ENCODE results near the gene CTXND2.
"Not testable (repeated sequence)": the region's sequence is repeated elsewhere in the genome, so short reads cannot be mapped to it uniquely, and the experiment has no call there.

The CTXND2 gene

DNA sequence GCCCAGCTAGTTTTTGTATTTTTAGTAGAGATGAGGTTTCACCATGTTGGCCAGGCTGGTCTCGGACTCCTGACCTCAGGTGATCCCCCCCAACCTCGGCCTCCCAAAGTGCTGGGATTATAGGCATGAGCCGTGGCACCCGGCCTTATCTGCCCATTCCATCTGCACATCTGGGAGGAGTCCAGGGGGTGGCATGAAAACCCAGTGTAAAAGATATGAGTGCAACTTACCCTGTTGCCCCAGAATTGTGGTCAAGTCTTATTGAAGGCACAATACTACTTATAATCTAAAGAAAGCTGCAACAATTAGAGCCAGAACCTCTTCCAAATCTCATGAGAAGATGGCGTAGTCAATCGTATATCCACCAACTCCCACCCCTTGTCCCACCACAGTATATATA, 18.4 kb downstream of the CTXND2 start:
- Mint-ChIP-seq H3K4me3 (no peak overlapping the region), H3K27ac (no peak overlapping the region), H3K9me3 (peaks cover 4% of the 10 kb centered on the region), H3K4me1 (ENCODE audit: low read depth) (peaks cover 2% of the 10 kb centered on the region), H3K27me3 (ENCODE audit: low read depth) (peaks cover 5% of the 10 kb centered on the region), H3K36me3 (ENCODE audit: low read depth) (peaks cover 4% of the 10 kb centered on the region)
- no peak for DNase-seq (ENCODE audit: low spot score)

DNA sequence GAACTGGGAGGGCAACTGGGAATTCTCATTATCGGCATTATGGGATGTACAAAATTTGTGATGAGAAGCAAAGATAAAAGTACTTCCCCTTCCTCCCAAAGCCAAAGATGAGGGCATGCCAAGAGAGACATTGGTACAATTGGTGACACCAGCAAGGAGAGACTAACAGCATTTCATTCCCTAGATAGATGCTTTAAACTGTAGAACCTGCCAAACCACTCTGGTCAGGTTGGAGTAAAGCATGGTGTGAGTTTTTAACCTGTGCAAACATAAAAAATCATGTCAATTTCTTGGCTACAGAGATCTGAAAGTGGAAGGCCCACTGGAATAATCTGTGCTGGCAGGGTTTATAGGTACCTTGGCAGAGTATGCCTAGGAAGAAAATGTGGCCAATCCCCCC, 19.4 kb downstream of the CTXND2 start:
- H3K9me3 Mint-ChIP-seq = peaks cover 4% of the 10 kb centered on the region
- peaks cover 2% of the 10 kb centered on the region for H3K4me1 Mint-ChIP-seq (ENCODE audit: low read depth)
- H3K27me3 Mint-ChIP-seq (ENCODE audit: low read depth) = peaks cover 4% of the 10 kb centered on the region

DNA sequence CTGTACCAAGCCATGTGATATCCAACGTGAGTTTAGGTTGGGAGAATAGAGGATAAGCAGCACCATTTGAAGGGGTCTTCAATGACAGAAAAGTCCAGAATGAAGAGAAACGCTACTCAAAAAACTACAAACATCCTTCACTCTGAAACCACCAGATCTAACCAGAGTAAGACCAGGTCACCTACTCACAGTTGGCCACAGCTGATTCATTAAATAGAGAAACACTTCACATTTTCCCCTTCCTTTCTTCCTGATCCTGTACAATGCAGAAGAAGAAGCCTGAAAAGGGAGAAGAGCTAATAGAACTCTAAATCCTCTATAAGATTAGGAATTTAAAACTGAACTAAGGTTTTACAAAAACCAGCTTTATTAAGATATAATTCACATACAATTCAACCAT, 19.9 kb downstream of the CTXND2 start:
- H3K27ac Mint-ChIP-seq = no peak overlapping the region

More for the DNA sequence above, 19.4 kb downstream of the CTXND2 start:
- Mint-ChIP-seq H3K36me3 (ENCODE audit: low read depth) (peaks cover 5% of the 10 kb centered on the region), H3K4me3 (no peak overlapping the region), H3K27ac (no peak overlapping the region)
- DNase-seq (ENCODE audit: low spot score) = no peak

DNA sequence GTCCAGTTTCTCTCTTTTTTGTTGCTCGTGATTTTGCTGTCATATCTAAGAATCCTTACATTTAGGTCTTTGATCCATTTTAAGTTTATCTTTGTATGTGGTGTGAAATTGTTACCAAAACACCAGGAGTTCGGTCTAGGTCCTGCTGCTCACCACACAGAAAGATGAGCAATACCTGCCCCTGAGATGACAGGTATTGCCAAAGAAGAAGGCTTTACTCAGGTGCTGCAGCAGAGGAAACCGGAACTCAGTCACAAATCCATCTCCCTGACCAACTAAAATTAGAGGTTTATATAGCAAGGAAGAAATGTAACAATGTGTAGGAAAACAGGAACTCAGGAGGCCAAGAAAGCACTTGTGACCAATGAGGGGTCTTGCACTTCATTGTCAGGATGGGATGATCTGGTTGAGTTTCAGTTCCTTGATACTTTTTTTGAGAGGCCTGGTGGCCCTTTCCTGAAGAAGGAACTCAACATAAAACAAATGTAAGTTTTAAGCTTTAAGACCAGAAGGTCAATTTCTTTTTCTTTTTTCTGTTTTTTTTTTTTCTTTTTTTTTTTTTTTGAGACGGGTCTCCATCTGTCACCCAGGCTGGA, 22.7 kb downstream of the CTXND2 start:
- H3K27me3 Mint-ChIP-seq (ENCODE audit: low read depth) = no peaks in the 10 kb centered on the region
- no peak for DNase-seq (ENCODE audit: low spot score)
- H3K4me1 Mint-ChIP-seq (ENCODE audit: low read depth) = no peaks in the 10 kb centered on the region
- no peak overlapping the region for H3K27ac Mint-ChIP-seq
- H3K36me3 Mint-ChIP-seq (ENCODE audit: low read depth) = peaks cover 5% of the 10 kb centered on the region
- no peak overlapping the region for H3K4me3 Mint-ChIP-seq
- peaks cover 4% of the 10 kb centered on the region for H3K9me3 Mint-ChIP-seq

More for the DNA sequence above, 19.9 kb downstream of the CTXND2 start:
- peaks cover 5% of the 10 kb centered on the region for H3K36me3 Mint-ChIP-seq (ENCODE audit: low read depth)
- no peak for DNase-seq (ENCODE audit: low spot score)
- no peaks in the 10 kb centered on the region for H3K4me1 Mint-ChIP-seq (ENCODE audit: low read depth)
- peaks cover 3% of the 10 kb centered on the region for H3K27me3 Mint-ChIP-seq (ENCODE audit: low read depth)
- no peak overlapping the region for H3K4me3 Mint-ChIP-seq
- peaks cover 4% of the 10 kb centered on the region for H3K9me3 Mint-ChIP-seq

DNA sequence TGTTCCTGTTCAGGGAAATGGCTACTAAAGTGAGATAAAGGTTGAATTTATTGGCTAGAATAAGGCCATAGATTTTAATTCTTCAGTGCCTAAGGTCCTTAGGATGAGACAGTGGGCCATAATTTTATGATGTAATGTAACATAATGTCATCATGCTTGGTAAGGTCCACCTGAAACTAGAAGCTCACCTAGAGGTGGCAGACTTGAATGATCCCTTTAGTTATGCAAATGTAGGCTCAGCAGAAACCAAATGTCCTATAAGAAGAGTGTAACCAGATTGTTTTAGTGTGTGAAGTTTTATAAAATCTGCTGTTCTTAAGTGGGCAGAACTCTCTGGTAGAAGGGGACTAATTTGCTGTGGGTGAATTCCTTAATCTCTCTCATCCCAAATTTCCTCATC, 25.7 kb downstream of the CTXND2 start:
- Mint-ChIP-seq H3K4me3 (no peak overlapping the region), H3K9me3 (peaks cover 4% of the 10 kb centered on the region), H3K4me1 (ENCODE audit: low read depth) (no peaks in the 10 kb centered on the region), H3K27ac (no peak overlapping the region), H3K27me3 (ENCODE audit: low read depth) (no peaks in the 10 kb centered on the region), H3K36me3 (ENCODE audit: low read depth) (peaks cover 5% of the 10 kb centered on the region)
- DNase-seq (ENCODE audit: low spot score) = no peak

DNA sequence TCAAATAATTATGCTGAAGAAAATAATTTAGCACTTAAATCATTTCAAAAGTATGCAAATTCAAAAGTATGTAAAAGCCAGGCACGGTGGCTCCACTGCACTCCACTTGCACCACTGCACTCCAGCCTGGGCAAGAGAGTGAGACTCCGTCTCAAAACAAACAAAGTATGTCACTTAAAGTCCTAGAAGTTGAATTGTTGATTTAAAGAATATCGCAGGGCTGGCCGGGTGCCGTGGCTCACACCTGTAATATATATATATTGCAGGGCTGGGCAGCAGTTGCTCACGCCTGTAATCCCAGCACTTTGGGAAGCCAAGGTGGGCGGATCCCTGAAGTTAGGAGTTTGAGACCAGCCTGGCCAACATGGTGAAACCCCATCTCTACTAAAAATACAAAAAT, 30.5 kb downstream of the CTXND2 start:
- Mint-ChIP-seq H3K4me3 (no peak overlapping the region), H3K27ac (no peak overlapping the region), H3K36me3 (ENCODE audit: low read depth) (no peaks in the 10 kb centered on the region), H3K27me3 (ENCODE audit: low read depth) (no peaks in the 10 kb centered on the region), H3K9me3 (no peaks in the 10 kb centered on the region), H3K4me1 (ENCODE audit: low read depth) (peaks cover 6% of the 10 kb centered on the region)
- no peak for DNase-seq (ENCODE audit: low spot score)

DNA sequence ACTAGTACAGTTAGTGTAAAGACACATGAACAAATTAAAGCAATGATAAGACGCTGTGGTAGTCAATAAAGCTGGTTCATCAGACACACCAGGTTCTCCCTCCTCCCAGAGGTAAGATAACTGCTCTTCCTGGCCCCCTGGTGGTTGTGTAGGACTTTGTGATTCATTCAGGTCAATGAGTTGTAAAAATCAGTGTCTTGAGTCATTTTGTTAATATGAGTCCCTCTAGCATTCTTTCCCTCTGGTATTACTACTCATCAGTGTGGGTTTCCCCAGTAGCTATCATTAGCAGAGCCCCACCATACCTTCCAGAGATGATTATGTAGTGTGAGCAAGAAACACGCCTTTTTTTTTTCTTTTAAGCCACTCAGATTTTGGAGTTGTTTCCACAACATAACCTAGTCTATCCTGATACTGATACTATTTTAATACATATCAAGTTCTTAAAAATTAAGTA, 35.6 kb downstream of the CTXND2 start:
- H3K27me3 Mint-ChIP-seq (ENCODE audit: low read depth) = no peaks in the 10 kb centered on the region
- H3K4me1 Mint-ChIP-seq (ENCODE audit: low read depth) = peaks cover 17% of the 10 kb centered on the region
- H3K36me3 Mint-ChIP-seq (ENCODE audit: low read depth) = peaks cover 11% of the 10 kb centered on the region
- no peaks in the 10 kb centered on the region for H3K9me3 Mint-ChIP-seq
- no peak overlapping the region for H3K27ac Mint-ChIP-seq
- no peak overlapping the region for H3K4me3 Mint-ChIP-seq
- peak; percentile 78 for DNase-seq (ENCODE audit: low spot score)

DNA sequence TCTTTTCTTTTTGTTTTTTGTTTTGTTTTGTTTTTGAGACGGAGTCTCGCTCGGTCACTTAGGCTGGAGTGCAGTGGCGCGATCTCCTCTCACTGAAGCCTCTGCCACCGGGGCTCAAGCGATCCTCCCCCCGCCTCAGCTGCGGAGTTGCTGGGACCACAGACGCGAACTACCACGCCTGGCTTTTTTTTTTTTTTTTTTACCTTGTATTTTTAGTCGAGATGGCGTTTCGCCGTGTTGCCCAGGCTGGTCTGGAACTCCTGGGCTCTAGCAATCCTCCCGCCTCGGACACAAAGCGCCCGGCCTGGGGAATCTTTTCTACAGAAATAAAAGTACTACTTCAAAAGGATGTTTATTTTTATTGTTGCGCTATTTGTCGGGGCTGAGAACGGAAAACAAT, 38.1 kb downstream of the CTXND2 start:
- Mint-ChIP-seq H3K27me3 (ENCODE audit: low read depth) (no peaks in the 10 kb centered on the region), H3K4me1 (ENCODE audit: low read depth) (peaks cover 22% of the 10 kb centered on the region)

DNA sequence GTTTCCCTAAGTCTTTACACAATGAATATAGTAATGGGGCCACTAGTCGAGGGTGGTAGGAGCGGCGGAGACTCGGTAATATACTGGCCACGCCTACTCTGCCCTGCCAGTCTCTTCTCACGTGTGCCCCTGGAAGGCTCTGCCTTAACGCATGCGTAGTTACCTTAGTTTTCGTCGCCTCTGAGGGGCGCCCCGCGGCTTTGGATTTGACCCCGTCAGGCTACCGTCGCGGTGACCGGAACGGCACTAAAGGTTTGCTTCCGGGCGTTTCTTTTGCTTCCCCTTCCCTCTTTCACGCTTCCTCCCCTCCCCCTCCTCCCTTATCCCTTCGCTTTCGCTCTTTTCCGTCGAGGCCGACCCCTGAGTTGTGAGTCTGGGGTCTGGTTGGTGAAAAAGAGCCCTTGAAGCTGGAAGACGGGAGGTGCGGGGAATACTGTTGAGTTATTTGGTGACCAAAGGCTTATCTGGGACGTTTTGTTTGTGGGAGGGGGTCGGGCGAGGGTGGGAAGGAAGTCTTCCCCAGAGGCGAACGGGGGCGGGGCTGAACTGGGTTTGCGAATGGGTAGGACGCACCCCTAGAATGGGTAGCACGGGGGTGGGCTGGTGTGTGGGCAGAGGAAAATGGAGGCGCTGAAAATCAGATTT, 39.3 kb downstream of the CTXND2 start, which contains the start of gene SETDB1:
Gene SETDB1 (plus strand): TSS at position 267 of the 645 bp plus-strand sequence. CDS start 1,352 bp downstream, outside the sequence.
- H3K27ac Mint-ChIP-seq = peak within 1 kb of the TSS; percentile 96

More for the DNA sequence above, 38.1 kb downstream of the CTXND2 start:
- H3K27ac Mint-ChIP-seq = peak overlapping the region; percentile 96
- H3K36me3 Mint-ChIP-seq (ENCODE audit: low read depth) = peaks cover 32% of the 10 kb centered on the region
- H3K9me3 Mint-ChIP-seq = peaks cover 3% of the 10 kb centered on the region
- no peak for DNase-seq (ENCODE audit: low spot score)
- peak overlapping the region; percentile 98 for H3K4me3 Mint-ChIP-seq

DNA sequence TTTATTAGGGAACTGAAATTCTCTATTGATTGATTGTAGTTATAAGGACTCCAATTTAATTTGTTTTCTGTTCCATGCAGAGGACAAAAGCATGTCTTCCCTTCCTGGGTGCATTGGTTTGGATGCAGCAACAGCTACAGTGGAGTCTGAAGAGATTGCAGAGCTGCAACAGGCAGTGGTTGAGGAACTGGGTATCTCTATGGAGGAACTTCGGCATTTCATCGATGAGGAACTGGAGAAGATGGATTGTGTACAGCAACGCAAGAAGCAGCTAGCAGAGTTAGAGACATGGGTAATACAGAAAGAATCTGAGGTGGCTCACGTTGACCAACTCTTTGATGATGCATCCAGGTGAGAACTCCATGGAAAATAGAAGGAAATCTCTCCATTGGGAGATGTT, 40.7 kb downstream of the CTXND2 start:
- H3K4me3 Mint-ChIP-seq = peak overlapping the region; percentile 98
- peak overlapping the region; percentile 67 for H3K27ac Mint-ChIP-seq
- no peak for DNase-seq (ENCODE audit: low spot score)
- no peaks in the 10 kb centered on the region for H3K27me3 Mint-ChIP-seq (ENCODE audit: low read depth)
- peaks cover 54% of the 10 kb centered on the region for H3K36me3 Mint-ChIP-seq (ENCODE audit: low read depth)
- peaks cover 14% of the 10 kb centered on the region for H3K4me1 Mint-ChIP-seq (ENCODE audit: low read depth)
- peaks cover 16% of the 10 kb centered on the region for H3K9me3 Mint-ChIP-seq

More for the DNA sequence above, 39.3 kb downstream of the CTXND2 start, which contains the start of gene SETDB1:
- Mint-ChIP-seq H3K27me3 (ENCODE audit: low read depth) (no peaks in the 10 kb centered on the region), H3K9me3 (peaks cover 7% of the 10 kb centered on the region), H3K4me1 (ENCODE audit: low read depth) (peaks cover 22% of the 10 kb centered on the region), H3K36me3 (ENCODE audit: low read depth) (peaks cover 42% of the 10 kb centered on the region), H3K4me3 (peak within 1 kb of the TSS; percentile 98)
- DNase-seq (ENCODE audit: low spot score) = peak; percentile 95

DNA sequence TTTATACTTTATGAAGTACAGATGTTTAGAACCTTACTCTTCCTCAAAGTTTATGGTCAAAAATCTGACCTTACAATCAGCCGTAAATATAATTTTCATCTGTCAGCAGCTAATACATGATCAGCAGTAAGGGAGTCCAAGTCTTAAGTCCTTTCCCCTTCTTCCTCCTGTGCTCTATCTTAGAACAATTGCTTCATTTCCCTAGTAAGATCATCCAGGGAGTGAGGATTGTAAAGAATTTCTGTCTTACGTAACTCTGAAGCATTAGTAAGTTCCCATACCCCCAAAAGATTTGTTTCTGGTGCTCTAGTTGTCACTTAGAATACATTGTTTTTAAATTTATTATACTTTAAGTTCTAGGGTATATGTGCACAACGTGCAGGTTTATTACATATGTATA, 41.4 kb downstream of the CTXND2 start:
- Mint-ChIP-seq H3K36me3 (ENCODE audit: low read depth) (peaks cover 60% of the 10 kb centered on the region), H3K4me3 (peak overlapping the region; percentile 19), H3K9me3 (peaks cover 19% of the 10 kb centered on the region), H3K4me1 (ENCODE audit: low read depth) (peaks cover 12% of the 10 kb centered on the region), H3K27ac (peak overlapping the region; percentile 9), H3K27me3 (ENCODE audit: low read depth) (no peaks in the 10 kb centered on the region)
- DNase-seq (ENCODE audit: low spot score) = no peak

DNA sequence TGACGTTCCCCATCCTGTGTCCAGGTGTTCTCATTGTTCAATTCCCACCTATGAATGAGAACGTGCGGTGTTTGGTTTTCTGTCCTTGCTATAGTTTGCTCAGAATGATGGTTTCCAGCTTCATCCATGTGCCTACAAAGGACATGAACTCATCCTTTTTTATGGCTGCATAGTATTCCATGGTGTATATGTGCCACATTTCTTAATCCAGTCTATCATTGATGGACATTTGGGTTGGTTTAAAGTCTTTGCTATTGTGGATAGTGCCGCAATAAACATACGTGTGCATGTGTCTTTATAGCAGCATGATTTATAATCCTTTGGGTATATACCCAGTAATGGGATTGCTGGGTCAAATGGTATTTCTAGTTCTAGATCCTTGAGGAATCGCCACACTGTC, 41.8 kb downstream of the CTXND2 start:
- H3K4me3 Mint-ChIP-seq; DNase-seq (ENCODE audit: low spot score); H3K27me3 Mint-ChIP-seq (ENCODE audit: low read depth); H3K27ac Mint-ChIP-seq: not testable (repeated sequence)
- H3K9me3 Mint-ChIP-seq = peaks cover 19% of the 10 kb centered on the region
- H3K4me1 Mint-ChIP-seq (ENCODE audit: low read depth) = peaks cover 12% of the 10 kb centered on the region
- peaks cover 61% of the 10 kb centered on the region for H3K36me3 Mint-ChIP-seq (ENCODE audit: low read depth)

DNA sequence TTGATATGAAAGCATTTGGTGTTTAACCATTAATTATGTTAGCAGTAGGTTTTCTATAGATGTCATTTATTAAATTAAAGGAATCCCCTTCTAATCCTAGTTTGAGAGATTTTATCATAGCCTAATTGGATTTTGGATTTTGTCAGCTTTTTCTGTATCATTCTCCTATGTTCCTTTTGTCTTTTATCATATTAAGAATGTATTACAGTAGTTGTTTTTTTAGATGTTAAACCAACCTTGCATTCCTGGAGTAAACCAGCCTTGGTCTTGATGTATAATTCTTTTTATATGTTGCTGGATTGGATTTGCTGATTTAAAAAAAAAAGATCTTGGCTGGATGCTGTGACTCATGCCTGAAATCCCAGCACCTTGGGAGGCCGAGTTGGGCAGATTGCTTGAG, 44.8 kb downstream of the CTXND2 start:
- no peaks in the 10 kb centered on the region for H3K27me3 Mint-ChIP-seq (ENCODE audit: low read depth)
- H3K36me3 Mint-ChIP-seq (ENCODE audit: low read depth) = peaks cover 68% of the 10 kb centered on the region
- H3K4me3 Mint-ChIP-seq = no peak overlapping the region
- no peak for DNase-seq (ENCODE audit: low spot score)
- H3K9me3 Mint-ChIP-seq = peaks cover 19% of the 10 kb centered on the region
- no peak overlapping the region for H3K27ac Mint-ChIP-seq
- peaks cover 17% of the 10 kb centered on the region for H3K4me1 Mint-ChIP-seq (ENCODE audit: low read depth)

DNA sequence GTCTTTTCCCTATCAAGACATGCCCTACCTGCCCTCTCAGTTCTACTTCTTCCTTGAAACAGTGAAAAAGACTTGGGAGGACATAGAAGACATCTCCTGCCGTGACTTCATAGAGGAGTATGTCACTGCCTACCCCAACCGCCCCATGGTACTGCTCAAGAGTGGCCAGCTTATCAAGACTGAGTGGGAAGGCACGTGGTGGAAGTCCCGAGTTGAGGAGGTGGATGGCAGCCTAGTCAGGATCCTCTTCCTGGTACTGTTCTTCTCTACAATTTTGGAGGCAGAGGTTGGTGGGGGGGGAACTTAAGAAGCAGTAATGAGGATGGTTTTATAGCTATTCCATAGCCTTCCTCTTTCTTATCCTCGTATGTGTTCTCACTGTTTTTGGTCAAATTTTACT, 57.9 kb downstream of the CTXND2 start:
- H3K27me3 Mint-ChIP-seq (ENCODE audit: low read depth) = no peaks in the 10 kb centered on the region
- DNase-seq (ENCODE audit: low spot score) = no peak

More for the DNA sequence above, 57.9 kb downstream of the CTXND2 start:
- Mint-ChIP-seq H3K4me1 (ENCODE audit: low read depth) (no peaks in the 10 kb centered on the region), H3K4me3 (no peak overlapping the region), H3K27ac (no peak overlapping the region), H3K9me3 (no peaks in the 10 kb centered on the region), H3K36me3 (ENCODE audit: low read depth) (peaks cover 61% of the 10 kb centered on the region)

Measured in T-helper 2 cell treated with Interferon-gamma antibody and Interleukin-4, amounts not matched to agents 5 μg/mL and 100 μg/mL, for 36 hours (primary cell).